ENCODE data around the gene NBPF11. TPM values are rescaled to one million over a fixed set of nuclear protein-coding genes. Genes with fewer than 3 reads are reported as not detected.
"Not testable (repeated sequence)": the region's sequence is repeated elsewhere in the genome, so short reads cannot be mapped to it uniquely, and the experiment has no call there.

Gene NBPF11
- total RNA-seq, 1 experiment from 2014 or later, result 6.0 TPM

DNA sequence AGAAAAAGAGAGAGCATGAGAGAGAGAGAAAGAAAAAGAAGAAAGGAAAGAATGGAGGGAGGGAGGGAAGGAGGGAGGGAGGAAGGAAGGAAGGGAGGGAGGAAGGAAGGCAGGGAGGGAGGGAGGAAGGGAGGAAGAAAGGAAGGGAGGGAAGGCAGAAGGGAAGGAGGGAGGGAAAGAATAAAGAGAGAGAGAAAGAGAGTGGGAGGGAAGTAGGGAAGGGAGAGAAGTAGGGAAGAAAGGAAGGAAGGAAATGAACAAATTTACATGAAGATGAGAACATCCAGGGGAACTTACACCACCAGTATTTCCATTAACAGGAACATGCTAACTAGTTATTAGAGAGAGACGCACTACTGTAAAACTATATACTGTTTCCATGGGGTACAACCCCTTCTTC, 10.1 kb downstream of the NBPF11 start:
- H2AFZ ChIP-seq (ENCODE audit: low read depth, low read length, poor library complexity, severe bottlenecking); H3K4me3 ChIP-seq (replicated peaks in 1 of 2; ENCODE audit: low read depth in 1 of 2, low read length in 2 of 2); H4K20me1 ChIP-seq (ENCODE audit: insufficient read depth); H3K79me2 ChIP-seq (ENCODE audit: insufficient read depth, low read length); H3K36me3 ChIP-seq (ENCODE audit: control insufficient read depth in 1 of 2, insufficient read depth in 2 of 2, low read length in 2 of 2); intact Hi-C loops (cut with micrococcal nuclease); H3K9me3 ChIP-seq (ENCODE audit: control insufficient read depth in 1 of 2, insufficient read depth in 1 of 2, low read depth in 1 of 2, low read length in 2 of 2); BruUV-seq (replicated peaks); H3K4me1 ChIP-seq (ENCODE audit: control insufficient read depth in 1 of 2, insufficient read depth in 2 of 2, low read length in 2 of 2); POLR2A ChIA-PET; H3K9ac ChIP-seq (ENCODE audit: low read length); RAD21 ChIA-PET (ENCODE audit: low non-redundant PET in 1 of 2, low total read pairs in 2 of 2, uncharacterized antibody in 2 of 2, unreplicated experiment in 2 of 2); H3K9me2 ChIP-seq (ENCODE audit: insufficient read depth); H3K27me3 ChIP-seq (ENCODE audit: insufficient read depth, low read length); H3K4me2 ChIP-seq (ENCODE audit: low read length); CTCF ChIA-PET; H3K27ac ChIP-seq (ENCODE audit: low read depth, low read length); DNase-seq (ENCODE audit: low read depth, low spot score); ATAC-seq: not testable (repeated sequence)

DNA sequence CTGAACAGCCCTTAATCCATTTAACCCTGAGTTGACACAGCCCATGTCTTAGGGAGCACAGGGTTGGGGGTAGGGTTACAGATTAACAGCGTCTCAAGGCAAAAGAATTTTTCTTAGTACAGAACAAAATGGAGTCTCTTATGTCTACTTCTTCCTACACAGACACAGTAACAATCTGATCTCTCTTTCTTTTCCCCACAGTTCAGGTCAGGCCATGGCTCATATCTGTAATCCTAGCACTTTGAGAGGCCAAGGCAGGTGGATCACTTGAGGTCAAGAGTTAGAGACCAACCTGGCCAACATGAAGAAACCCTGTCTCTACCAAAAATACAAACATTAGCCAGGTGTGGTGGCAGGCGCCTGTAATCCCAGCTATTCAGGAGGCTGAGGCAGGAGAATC, 13.5 kb downstream of the NBPF11 start:
- H2AFZ ChIP-seq (ENCODE audit: low read depth, low read length, poor library complexity, severe bottlenecking); DNase-seq (ENCODE audit: low read depth, low spot score); H3K9me2 ChIP-seq (ENCODE audit: insufficient read depth); H4K20me1 ChIP-seq (ENCODE audit: insufficient read depth); H3K9me3 ChIP-seq (ENCODE audit: control insufficient read depth in 1 of 2, insufficient read depth in 1 of 2, low read depth in 1 of 2, low read length in 2 of 2); H3K4me1 ChIP-seq (ENCODE audit: control insufficient read depth in 1 of 2, insufficient read depth in 2 of 2, low read length in 2 of 2); ATAC-seq; POLR2A ChIA-PET; RAD21 ChIA-PET (ENCODE audit: low non-redundant PET in 1 of 2, low total read pairs in 2 of 2, uncharacterized antibody in 2 of 2, unreplicated experiment in 2 of 2); H3K4me2 ChIP-seq (ENCODE audit: low read length); H3K27me3 ChIP-seq (ENCODE audit: insufficient read depth, low read length); H3K79me2 ChIP-seq (ENCODE audit: insufficient read depth, low read length); H3K4me3 ChIP-seq (replicated peaks in 1 of 2; ENCODE audit: low read depth in 1 of 2, low read length in 2 of 2); H3K36me3 ChIP-seq (ENCODE audit: control insufficient read depth in 1 of 2, insufficient read depth in 2 of 2, low read length in 2 of 2); CTCF ChIA-PET; BruUV-seq (replicated peaks); H3K27ac ChIP-seq (ENCODE audit: low read depth, low read length); intact Hi-C loops (cut with micrococcal nuclease); H3K9ac ChIP-seq (ENCODE audit: low read length): not testable (repeated sequence)

DNA sequence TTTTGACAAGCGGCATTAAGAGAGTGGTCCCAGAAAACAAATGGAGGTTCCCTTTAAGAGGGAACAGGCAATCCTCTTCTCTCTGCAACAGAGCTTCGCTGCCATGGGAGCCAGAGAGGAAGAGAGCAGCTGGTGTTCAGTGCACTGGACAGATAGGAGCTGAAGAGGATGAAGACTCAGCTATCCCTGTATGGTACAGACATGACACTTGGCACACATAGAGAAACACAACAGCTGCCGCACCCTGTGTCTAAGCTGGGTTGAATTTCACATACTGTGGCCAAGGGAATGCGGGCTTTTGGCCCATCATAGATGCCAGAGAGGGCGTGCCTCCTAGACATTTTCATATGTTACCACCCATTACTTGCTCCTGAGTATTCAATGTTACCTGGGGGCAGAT, 29.7 kb downstream of the NBPF11 start:
- BruUV-seq (replicated peaks); H3K4me3 ChIP-seq (replicated peaks in 1 of 2; ENCODE audit: low read depth in 1 of 2, low read length in 2 of 2); H4K20me1 ChIP-seq (ENCODE audit: insufficient read depth); intact Hi-C loops (cut with micrococcal nuclease); H3K9ac ChIP-seq (ENCODE audit: low read length); H3K36me3 ChIP-seq (ENCODE audit: control insufficient read depth in 1 of 2, insufficient read depth in 2 of 2, low read length in 2 of 2); H3K79me2 ChIP-seq (ENCODE audit: insufficient read depth, low read length); H3K4me1 ChIP-seq (ENCODE audit: control insufficient read depth in 1 of 2, insufficient read depth in 2 of 2, low read length in 2 of 2); H3K9me3 ChIP-seq (ENCODE audit: control insufficient read depth in 1 of 2, insufficient read depth in 1 of 2, low read depth in 1 of 2, low read length in 2 of 2); ATAC-seq; H3K27me3 ChIP-seq (ENCODE audit: insufficient read depth, low read length); CTCF ChIA-PET; POLR2A ChIA-PET; H2AFZ ChIP-seq (ENCODE audit: low read depth, low read length, poor library complexity, severe bottlenecking); H3K27ac ChIP-seq (ENCODE audit: low read depth, low read length); RAD21 ChIA-PET (ENCODE audit: low non-redundant PET in 1 of 2, low total read pairs in 2 of 2, uncharacterized antibody in 2 of 2, unreplicated experiment in 2 of 2); H3K4me2 ChIP-seq (ENCODE audit: low read length); DNase-seq (ENCODE audit: low read depth, low spot score); H3K9me2 ChIP-seq (ENCODE audit: insufficient read depth): not testable (repeated sequence)

Data from HCT116 (cell line).